Measurements from ENCODE around the gene AUP1. TPM values are rescaled to one million over a fixed set of nuclear protein-coding genes. Genes with fewer than 3 reads are reported as not detected.
"Not testable (repeated sequence)": the region's sequence is repeated elsewhere in the genome, so short reads cannot be mapped to it uniquely, and the experiment has no call there.

Gene AUP1
- total RNA-seq, 1 experiment from 2014 or later = 105 TPM

DNA sequence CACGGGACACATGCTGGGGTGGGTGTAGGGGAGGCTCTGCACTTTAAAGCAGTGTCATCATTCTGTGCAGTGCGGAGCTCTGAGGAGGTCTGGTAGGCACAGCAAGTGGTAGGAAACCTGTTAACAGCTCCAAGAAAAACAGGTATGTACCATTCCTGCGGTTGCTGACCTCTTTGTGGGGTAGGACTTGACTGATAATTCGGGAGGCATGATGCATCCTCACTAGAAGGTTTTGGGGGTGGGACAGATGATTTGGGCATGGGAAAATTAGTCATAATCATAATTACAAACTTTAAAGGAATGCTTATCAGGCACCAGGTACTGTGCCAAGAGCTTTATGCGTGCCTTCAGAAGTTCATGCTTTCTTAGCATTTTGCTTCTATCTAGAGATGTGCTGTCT is 34.7 kb upstream of the AUP1 start:
- Histone ChIP-seq H3K4me3 (ENCODE audit: insufficient read depth, low read depth, low read length) (no peak overlapping the region), H3K27me3 (ENCODE audit: control insufficient read depth, insufficient read depth, low read length) (peaks cover 10% of the 10 kb centered on the region), H3K36me3 (replicated peaks; ENCODE audit: control insufficient read depth, insufficient read depth, low read length) (no peaks in the 10 kb centered on the region)
- no peak for DNase-seq

DNA sequence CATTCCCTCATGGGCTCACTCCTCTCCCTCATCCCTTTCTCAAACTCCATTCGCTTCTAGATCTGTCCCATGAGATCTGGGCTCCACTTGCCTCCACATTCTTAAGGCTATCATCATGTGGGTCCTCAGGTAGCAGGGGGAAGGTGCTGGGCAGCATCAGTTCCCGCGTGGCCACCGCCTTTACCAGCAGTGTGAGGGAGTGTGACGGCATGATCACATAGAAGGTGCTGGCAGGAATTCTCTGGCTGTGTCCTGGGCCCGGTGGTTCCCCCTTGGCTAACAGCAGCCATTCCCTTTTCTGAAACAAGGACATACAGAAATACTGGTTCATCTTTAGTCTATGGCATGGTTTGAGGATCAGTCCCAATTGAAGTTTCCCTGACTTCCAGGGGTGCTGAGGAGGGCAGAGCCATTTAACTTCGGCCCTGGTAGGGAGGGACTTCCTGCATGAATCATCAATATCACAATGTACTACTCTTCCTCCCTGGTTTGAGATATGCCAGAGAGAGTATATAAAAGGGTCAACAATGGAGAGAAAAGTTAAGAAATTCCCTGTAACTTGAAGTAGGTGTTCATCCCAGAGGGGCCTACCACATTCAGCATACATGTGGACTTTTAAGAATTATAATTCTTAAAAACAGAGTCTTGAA is 32.7 kb upstream of the AUP1 start:
- no peak for DNase-seq
- Histone ChIP-seq H3K4me3 (ENCODE audit: insufficient read depth, low read depth, low read length) (no peak overlapping the region), H3K27me3 (ENCODE audit: control insufficient read depth, insufficient read depth, low read length) (peaks cover 21% of the 10 kb centered on the region), H3K36me3 (replicated peaks; ENCODE audit: control insufficient read depth, insufficient read depth, low read length) (no peaks in the 10 kb centered on the region)

GRCh38 chr2:74561022-74561421 is 31.5 kb upstream of the AUP1 start:
- H3K4me3 ChIP-seq (ENCODE audit: insufficient read depth, low read depth, low read length); DNase-seq; H3K36me3 ChIP-seq (replicated peaks; ENCODE audit: control insufficient read depth, insufficient read depth, low read length): not testable (repeated sequence)
- H3K27me3 ChIP-seq (ENCODE audit: control insufficient read depth, insufficient read depth, low read length) = peaks cover 29% of the 10 kb centered on the region

DNA sequence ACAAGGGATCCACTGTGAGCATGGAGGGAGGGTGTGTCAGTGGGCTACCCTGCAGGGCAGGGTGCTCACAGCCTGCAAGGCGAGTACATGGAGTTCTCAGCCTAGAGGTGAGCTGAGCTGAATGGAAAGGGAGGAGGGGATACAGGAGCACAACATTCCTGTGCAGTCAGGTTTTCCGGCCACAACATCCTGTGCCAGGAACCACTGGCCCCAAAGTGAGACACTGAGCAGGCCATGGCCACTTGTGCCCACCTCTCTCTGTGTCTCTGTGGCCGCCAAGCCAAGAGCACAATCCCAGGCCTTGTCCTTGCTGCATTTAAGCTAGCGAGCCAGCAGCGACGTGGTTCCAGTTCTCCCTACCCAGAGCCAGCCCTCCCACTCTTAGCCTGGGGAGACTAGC is 31.1 kb upstream of the AUP1 start:
- no peak for DNase-seq

GRCh38 chr2:74559912-74560311 is 30.4 kb upstream of the AUP1 start:
- peaks cover 40% of the 10 kb centered on the region for H3K27me3 ChIP-seq (ENCODE audit: control insufficient read depth, insufficient read depth, low read length)
- peak; percentile 76 for DNase-seq

More for the DNA sequence above, 31.1 kb upstream of the AUP1 start:
- no peak overlapping the region for H3K4me3 ChIP-seq (ENCODE audit: insufficient read depth, low read depth, low read length)
- H3K36me3 ChIP-seq (replicated peaks; ENCODE audit: control insufficient read depth, insufficient read depth, low read length) = no peaks in the 10 kb centered on the region
- peaks cover 33% of the 10 kb centered on the region for H3K27me3 ChIP-seq (ENCODE audit: control insufficient read depth, insufficient read depth, low read length)

DNA sequence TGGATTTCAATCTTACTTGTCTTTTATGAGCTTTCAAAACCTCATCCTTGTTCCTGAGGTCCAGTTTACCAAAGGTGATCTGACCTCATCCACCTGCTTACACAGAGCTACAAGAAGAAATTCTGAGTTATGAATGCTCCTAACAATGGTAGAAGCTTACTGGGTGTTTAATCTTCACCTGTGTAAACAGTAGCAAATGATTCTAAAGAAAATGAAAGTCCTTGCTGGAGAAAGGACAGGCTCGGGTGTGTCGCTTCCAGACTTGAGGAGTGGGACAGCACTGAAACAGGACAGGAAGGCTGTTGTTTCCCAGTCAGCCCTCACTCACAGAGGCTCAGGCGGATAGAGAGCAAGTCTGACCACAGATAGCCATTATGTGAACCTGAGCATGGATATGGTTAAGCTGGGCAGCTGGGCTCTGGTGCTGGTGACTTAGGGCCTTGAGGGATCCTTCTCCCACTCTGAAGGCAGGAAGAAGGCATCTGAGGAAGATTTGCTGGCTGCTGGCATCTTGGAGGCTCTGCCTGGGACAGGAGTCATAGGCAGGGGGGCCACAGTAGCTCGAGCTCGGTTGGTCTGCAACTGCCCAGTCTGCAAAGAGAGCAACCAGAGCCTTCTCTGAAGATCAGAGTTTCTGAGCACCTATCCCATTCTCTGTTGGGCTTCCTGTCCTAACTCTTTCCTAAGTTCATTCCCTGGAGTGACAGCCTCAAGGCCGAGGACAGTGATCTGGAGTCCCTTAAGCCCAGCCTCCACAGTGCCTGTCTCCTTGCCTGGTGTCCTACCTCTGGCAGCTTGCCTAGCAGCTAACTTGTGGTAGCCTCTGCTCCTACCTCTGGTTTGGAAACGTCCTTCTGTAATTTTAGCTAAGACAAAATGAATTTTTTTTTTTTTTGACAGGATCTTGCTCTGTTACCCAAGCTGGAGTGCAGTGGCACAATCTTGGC is 29.1 kb upstream of the AUP1 start:
- DNase-seq = no peak
- Histone ChIP-seq H3K4me3 (ENCODE audit: insufficient read depth, low read depth, low read length) (no peak overlapping the region), H3K27me3 (ENCODE audit: control insufficient read depth, insufficient read depth, low read length) (peaks cover 45% of the 10 kb centered on the region), H3K36me3 (replicated peaks; ENCODE audit: control insufficient read depth, insufficient read depth, low read length) (no peaks in the 10 kb centered on the region)

More at GRCh38 chr2:74559912-74560311, 30.4 kb upstream of the AUP1 start:
- H3K4me3 ChIP-seq (ENCODE audit: insufficient read depth, low read depth, low read length) = no peak overlapping the region
- no peaks in the 10 kb centered on the region for H3K36me3 ChIP-seq (replicated peaks; ENCODE audit: control insufficient read depth, insufficient read depth, low read length)

GRCh38 chr2:74556831-74557370 is 27.4 kb upstream of the AUP1 start:
- H3K4me3 ChIP-seq (ENCODE audit: insufficient read depth, low read depth, low read length) = no peak overlapping the region
- H3K27me3 ChIP-seq (ENCODE audit: control insufficient read depth, insufficient read depth, low read length) = peaks cover 58% of the 10 kb centered on the region
- no peaks in the 10 kb centered on the region for H3K36me3 ChIP-seq (replicated peaks; ENCODE audit: control insufficient read depth, insufficient read depth, low read length)
- DNase-seq = no peak

- no peak for DNase-seq
- H3K4me3 ChIP-seq (ENCODE audit: insufficient read depth, low read depth, low read length) = no peak overlapping the region
- peaks cover 63% of the 10 kb centered on the region for H3K27me3 ChIP-seq (ENCODE audit: control insufficient read depth, insufficient read depth, low read length)
- no peaks in the 10 kb centered on the region for H3K36me3 ChIP-seq (replicated peaks; ENCODE audit: control insufficient read depth, insufficient read depth, low read length)
Measured at GRCh38 chr2:74556159-74556558, 26.7 kb upstream of the AUP1 start.

- no peak for DNase-seq
- H3K27me3 ChIP-seq (ENCODE audit: control insufficient read depth, insufficient read depth, low read length) = peaks cover 65% of the 10 kb centered on the region
- peak overlapping the region; percentile 91 for H3K4me3 ChIP-seq (ENCODE audit: insufficient read depth, low read depth, low read length)
- no peaks in the 10 kb centered on the region for H3K36me3 ChIP-seq (replicated peaks; ENCODE audit: control insufficient read depth, insufficient read depth, low read length)
Measured at GRCh38 chr2:74555610-74556103, 26.2 kb upstream of the AUP1 start.

DNA sequence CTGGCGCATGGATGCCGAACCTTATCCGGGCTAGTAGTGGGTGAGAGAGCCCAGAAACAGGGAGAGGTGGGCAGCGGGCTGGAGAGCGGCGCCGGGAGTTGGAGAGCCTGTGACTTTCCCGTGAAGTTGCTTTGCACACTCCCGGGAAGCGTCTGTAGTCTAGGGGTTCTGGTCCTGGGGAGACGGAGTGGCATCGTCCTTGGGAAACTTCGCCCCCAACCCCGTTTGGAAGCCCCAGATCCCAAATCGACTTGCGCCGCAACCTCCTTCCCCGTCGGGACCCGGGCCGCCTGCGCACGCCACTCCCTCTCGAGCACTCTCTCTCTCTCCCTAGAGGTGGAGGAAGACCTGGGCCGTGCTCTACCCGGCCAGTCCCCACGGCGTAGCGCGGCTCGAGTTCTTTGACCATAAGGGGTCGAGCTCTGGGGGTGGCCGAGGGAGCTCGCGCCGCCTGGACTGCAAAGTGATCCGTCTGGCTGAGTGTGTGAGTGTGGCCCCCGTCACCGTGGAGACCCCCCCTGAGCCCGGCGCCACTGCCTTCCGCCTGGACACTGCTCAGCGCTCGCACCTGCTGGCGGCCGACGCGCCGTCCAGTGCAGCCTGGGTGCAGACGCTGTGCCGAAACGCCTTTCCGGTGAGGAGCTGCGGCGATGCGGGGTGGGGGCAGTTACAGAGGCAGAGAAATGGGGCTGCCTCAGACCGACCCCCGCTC is 25.5 kb upstream of the AUP1 start:
- H3K36me3 ChIP-seq (replicated peaks; ENCODE audit: control insufficient read depth, insufficient read depth, low read length) = no peaks in the 10 kb centered on the region
- peak; percentile 89 for DNase-seq
- H3K27me3 ChIP-seq (ENCODE audit: control insufficient read depth, insufficient read depth, low read length) = peaks cover 68% of the 10 kb centered on the region
- H3K4me3 ChIP-seq (ENCODE audit: insufficient read depth, low read depth, low read length) = peak overlapping the region; percentile 91

DNA sequence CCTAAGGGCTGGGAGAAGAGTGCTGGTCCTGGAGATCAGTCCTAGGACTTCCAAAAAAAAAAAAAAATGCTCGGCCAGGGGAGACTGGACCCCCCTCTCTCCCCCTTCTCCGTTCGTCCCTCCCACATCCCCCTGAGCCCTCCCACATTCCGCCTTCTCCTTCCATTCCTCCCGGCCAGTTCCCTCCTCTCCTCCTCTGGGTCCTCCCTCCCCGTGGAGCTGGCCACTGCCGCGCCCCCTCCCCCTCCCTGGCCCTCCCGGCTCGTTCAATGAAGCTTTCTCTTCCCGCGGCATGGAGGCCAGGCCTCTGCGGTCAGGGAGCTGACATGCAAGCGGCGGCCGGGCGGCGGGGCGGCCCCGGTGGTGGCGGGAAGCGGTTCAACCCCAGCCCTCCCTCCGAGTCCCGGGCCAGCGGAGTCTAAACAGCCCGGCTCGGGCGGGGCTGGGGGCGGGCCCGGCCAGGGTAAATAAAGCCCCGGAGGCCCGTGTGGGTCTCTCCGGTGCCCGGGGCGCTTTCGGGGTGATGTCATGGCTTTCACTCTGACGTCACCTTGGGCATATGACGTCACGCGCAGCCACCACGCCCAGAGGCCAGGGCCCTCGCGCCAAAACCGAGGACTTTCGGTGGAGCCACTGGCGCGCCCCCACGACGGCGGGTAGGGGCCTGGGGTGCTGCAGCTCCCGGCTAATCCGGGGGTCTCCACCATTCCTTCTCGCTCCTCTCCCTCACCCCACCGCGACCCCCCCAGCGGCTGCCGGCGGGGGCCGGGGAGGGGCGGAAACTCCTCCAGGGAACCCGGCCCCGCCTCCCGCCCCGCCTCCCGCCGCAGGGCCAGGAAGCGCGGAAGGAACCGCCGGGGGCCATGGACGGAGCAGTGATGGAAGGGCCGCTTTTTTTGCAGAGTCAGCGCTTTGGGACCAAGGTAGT is 24.6 kb upstream of the AUP1 start, which contains the start of the genes DOK1 and LOXL3:
TSS of gene DOK1 (plus strand) at position 829 of the 928 bp plus-strand sequence. CDS start at position 864, 35 bp downstream.
TSS of gene LOXL3 (minus strand) at position 51 of the 928 bp plus-strand sequence. CDS start 1,308 bp downstream, outside the sequence.
- Histone ChIP-seq H3K4me3 (ENCODE audit: insufficient read depth, low read depth, low read length) (peak within 1 kb of the TSS; percentile 91), H3K36me3 (replicated peaks; ENCODE audit: control insufficient read depth, insufficient read depth, low read length) (no peaks in the 10 kb centered on the region), H3K27me3 (ENCODE audit: control insufficient read depth, insufficient read depth, low read length) (peaks cover 76% of the 10 kb centered on the region)
- DNase-seq = peak; percentile 98

- H3K27me3 ChIP-seq (ENCODE audit: control insufficient read depth, insufficient read depth, low read length) = peaks cover 80% of the 10 kb centered on the region
- H3K4me3 ChIP-seq (ENCODE audit: insufficient read depth, low read depth, low read length) = peak overlapping the region; percentile 91
- no peaks in the 10 kb centered on the region for H3K36me3 ChIP-seq (replicated peaks; ENCODE audit: control insufficient read depth, insufficient read depth, low read length)
- peak; percentile 84 for DNase-seq
Measured at GRCh38 chr2:74552914-74553811, 23.7 kb upstream of the AUP1 start.
